Osteoblast (primary cell): ENCODE data around the gene IFT122. TPM values are rescaled to one million over a fixed set of nuclear protein-coding genes. Genes with fewer than 3 reads are reported as not detected.

ENCODE experiments used
- DNase-seq: peaks from one replicate; pipeline ENCODE4 v3.0.0; 2011; ENCODE audit warnings: low spot score, mixed read lengths; ENCODE audit not compliant: insufficient read length; ENCODE audit errors: missing footprints
- H2AFZ ChIP-seq: 2 replicates; pipeline ENCODE4 v1.6.0; 2011; ENCODE audit warnings: mild to moderate bottlenecking, low read length
- H3K27ac ChIP-seq: 2 replicates; pipeline ENCODE4 v1.5.1; 2011; ENCODE audit warnings: mild to moderate bottlenecking, low read depth, low read length, moderate library complexity
- H3K27me3 ChIP-seq: 2 replicates; pipeline ENCODE4 v1.6.0; 2012; ENCODE audit warnings: mild to moderate bottlenecking, control low read depth, inconsistent platforms, low read length, moderate library complexity; ENCODE audit not compliant: insufficient read depth
- H3K36me3 ChIP-seq: 2 replicates; pipeline ENCODE4 v1.5.1; 2011; ENCODE audit warnings: mild to moderate bottlenecking, low read length, control low read depth, moderate library complexity; ENCODE audit not compliant: insufficient read depth
- H3K4me1 ChIP-seq: 2 replicates; pipeline ENCODE4 v1.5.1; 2011; ENCODE audit warnings: mild to moderate bottlenecking, low read length, control low read depth, moderate library complexity; ENCODE audit not compliant: insufficient read depth
- H3K4me2 ChIP-seq: 2 replicates; pipeline ENCODE4 v1.6.0; 2011; ENCODE audit warnings: mild to moderate bottlenecking, low read length; ENCODE audit not compliant: insufficient read depth
- H3K4me3 ChIP-seq: fragments of 200-600 bp; sonication (generic); 3 replicates; pipeline ENCODE4 v1.5.1; 2012; ENCODE audit warnings: mild to moderate bottlenecking, low read length, inconsistent platforms; ENCODE audit not compliant: insufficient read depth
- H3K79me2 ChIP-seq: 2 replicates; pipeline ENCODE4 v1.6.0; 2012; ENCODE audit warnings: mild to moderate bottlenecking, low read length, control low read depth, inconsistent platforms; ENCODE audit not compliant: insufficient read depth
- H3K9me3 ChIP-seq: 2 replicates; pipeline ENCODE4 v1.5.1; 2011; ENCODE audit warnings: low read depth, low read length, control low read depth
- H4K20me1 ChIP-seq: 2 replicates; pipeline ENCODE4 v1.6.0; 2012; ENCODE audit warnings: mild to moderate bottlenecking, low read length, control low read depth; ENCODE audit not compliant: insufficient read depth
- CTCF ChIP-seq: IDR thresholded peaks from 2 replicates; pipeline ENCODE4 v1.5.1; 2011; ENCODE audit warnings: mild to moderate bottlenecking, low read depth, low read length, moderate library complexity; ENCODE audit errors: extremely low read depth
- total RNA-seq: library from RNA; depleted of rRNA; stranded (reverse); fragments of >200 nt; gene quantifications from 2 replicates; pipeline ENCODE4 v1.2.3, GENCODE V29; 2012

Gene IFT122
- total RNA-seq, 1 donor = 30.4 TPM

GRCh38 chr3:129524081-129524480 is 84.1 kb downstream of the IFT122 start:
- no peaks in the 10 kb centered on the region for H3K27me3 ChIP-seq
- H3K4me2 ChIP-seq = no peak overlapping the region
- H3K36me3 ChIP-seq = peaks cover 5% of the 10 kb centered on the region
- no peaks in the 10 kb centered on the region for H3K9me3 ChIP-seq
- no peaks in the 10 kb centered on the region for H3K79me2 ChIP-seq
- H3K4me3 ChIP-seq = no peak overlapping the region
- TF ChIP-seq CTCF = no peak
- no peak for DNase-seq
- peaks cover 7% of the 10 kb centered on the region for H3K4me1 ChIP-seq
- H4K20me1 ChIP-seq = no peaks in the 10 kb centered on the region
- no peak overlapping the region for H2AFZ ChIP-seq
- H3K27ac ChIP-seq = no peak overlapping the region

- H3K36me3 ChIP-seq = no peaks in the 10 kb centered on the region
- peaks cover 13% of the 10 kb centered on the region for H3K4me1 ChIP-seq
- H3K4me3 ChIP-seq = no peak overlapping the region
- TF ChIP-seq CTCF = no peak
- DNase-seq = peak; percentile 98
- peak overlapping the region; percentile 61 for H2AFZ ChIP-seq
- H3K4me2 ChIP-seq = no peak overlapping the region
- no peaks in the 10 kb centered on the region for H3K9me3 ChIP-seq
- no peaks in the 10 kb centered on the region for H3K79me2 ChIP-seq
- no peak overlapping the region for H3K27ac ChIP-seq
- no peaks in the 10 kb centered on the region for H4K20me1 ChIP-seq
- H3K27me3 ChIP-seq = no peaks in the 10 kb centered on the region
Observed at GRCh38 chr3:129525341-129525968, 85.4 kb downstream of the IFT122 start.

- Histone ChIP-seq H3K27ac (no peak overlapping the region), H3K4me1 (peaks cover 15% of the 10 kb centered on the region), H3K9me3 (no peaks in the 10 kb centered on the region), H4K20me1 (no peaks in the 10 kb centered on the region), H3K36me3 (no peaks in the 10 kb centered on the region), H3K27me3 (no peaks in the 10 kb centered on the region), H2AFZ (no peak overlapping the region), H3K79me2 (no peaks in the 10 kb centered on the region), H3K4me2 (no peak overlapping the region), H3K4me3 (no peak overlapping the region)
- no peak for TF ChIP-seq CTCF
- DNase-seq = no peak
Observed at GRCh38 chr3:129526121-129526900, 86.3 kb downstream of the IFT122 start.

GRCh38 chr3:129527262-129527661 is 87.2 kb downstream of the IFT122 start:
- H3K79me2 ChIP-seq = no peaks in the 10 kb centered on the region
- no peak for TF ChIP-seq CTCF
- H3K4me1 ChIP-seq = peaks cover 15% of the 10 kb centered on the region
- no peak for DNase-seq
- H3K27ac ChIP-seq = no peak overlapping the region
- no peaks in the 10 kb centered on the region for H3K27me3 ChIP-seq
- H2AFZ ChIP-seq = no peak overlapping the region
- no peak overlapping the region for H3K4me3 ChIP-seq
- H3K36me3 ChIP-seq = no peaks in the 10 kb centered on the region
- no peaks in the 10 kb centered on the region for H3K9me3 ChIP-seq
- H3K4me2 ChIP-seq = no peak overlapping the region
- H4K20me1 ChIP-seq = no peaks in the 10 kb centered on the region
